Measurements from ENCODE around the gene FXYD1. TPM values are rescaled to one million over a fixed set of nuclear protein-coding genes. Genes with fewer than 3 reads are reported as not detected.

The FXYD1 gene
- total RNA-seq, 2 donors from 2014 or later: 1.6 to 9.1 TPM

DNA sequence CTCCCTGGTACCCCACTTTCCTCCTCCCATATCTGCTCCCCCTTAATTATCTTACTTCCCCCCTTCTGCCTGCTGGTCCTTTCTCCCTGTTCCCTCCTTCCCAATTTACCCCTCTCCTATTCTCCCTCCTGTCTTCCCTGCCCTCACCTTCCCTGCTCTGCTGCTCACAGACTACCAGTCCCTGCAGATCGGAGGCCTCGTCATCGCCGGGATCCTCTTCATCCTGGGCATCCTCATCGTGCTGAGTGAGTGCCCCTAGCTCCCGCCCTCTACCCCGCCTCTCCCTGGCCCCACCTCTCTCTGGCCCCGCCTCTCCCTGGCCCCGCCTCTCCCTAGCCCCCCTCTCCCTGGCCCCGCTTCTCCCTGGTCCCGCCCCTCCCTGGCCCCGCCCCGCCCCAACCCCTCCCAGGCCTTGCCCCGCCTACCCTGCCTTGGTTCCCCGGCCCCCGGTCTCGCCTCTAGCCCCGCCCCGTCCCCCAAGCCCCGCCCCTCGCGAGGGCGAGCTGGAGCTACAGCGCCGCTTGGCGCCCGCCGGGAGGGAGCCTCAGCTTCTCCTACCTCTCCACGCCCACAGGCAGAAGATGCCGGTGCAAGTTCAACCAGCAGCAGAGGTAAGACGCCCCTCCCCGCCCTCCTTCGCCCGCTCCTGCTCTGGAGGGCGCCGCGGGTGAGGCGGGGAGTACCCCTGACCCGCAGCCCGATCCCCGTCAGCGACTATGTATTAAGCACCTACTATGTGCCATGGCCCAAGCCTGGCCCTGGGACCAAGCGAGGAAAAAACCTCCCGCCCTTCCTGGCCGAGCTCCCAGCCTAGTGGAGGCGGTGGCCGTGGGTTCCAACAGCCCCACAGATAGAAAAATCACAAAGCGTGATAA, 2.6 kb downstream of the FXYD1 start:
- peak overlapping the region; percentile 41 to 72 (median 66) for H3K27ac ChIP-seq
- no peaks in the 10 kb centered on the region for H3K27me3 ChIP-seq
- no peaks in the 10 kb centered on the region for H3K9me3 ChIP-seq
- 1% methylated on average over 15 to 38 of the region's 48 CpGs for WGBS, 2 donors
- TF ChIP-seq, protein P1, sequence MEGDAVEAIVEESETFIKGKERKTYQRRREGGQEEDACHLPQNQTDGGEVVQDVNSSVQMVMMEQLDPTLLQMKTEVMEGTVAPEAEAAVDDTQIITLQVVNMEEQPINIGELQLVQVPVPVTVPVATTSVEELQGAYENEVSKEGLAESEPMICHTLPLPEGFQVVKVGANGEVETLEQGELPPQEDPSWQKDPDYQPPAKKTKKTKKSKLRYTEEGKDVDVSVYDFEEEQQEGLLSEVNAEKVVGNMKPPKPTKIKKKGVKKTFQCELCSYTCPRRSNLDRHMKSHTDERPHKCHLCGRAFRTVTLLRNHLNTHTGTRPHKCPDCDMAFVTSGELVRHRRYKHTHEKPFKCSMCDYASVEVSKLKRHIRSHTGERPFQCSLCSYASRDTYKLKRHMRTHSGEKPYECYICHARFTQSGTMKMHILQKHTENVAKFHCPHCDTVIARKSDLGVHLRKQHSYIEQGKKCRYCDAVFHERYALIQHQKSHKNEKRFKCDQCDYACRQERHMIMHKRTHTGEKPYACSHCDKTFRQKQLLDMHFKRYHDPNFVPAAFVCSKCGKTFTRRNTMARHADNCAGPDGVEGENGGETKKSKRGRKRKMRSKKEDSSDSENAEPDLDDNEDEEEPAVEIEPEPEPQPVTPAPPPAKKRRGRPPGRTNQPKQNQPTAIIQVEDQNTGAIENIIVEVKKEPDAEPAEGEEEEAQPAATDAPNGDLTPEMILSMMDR (IDR thresholded peaks at IDR 0.05): peak; percentile 18 to 54 (median 33)
- peak in 1 of 3 donors; percentile 13 for TF ChIP-seq POLR2A (IDR thresholded peaks at IDR 0.05)
- peaks cover 35% of the 10 kb centered on the region for H3K4me1 ChIP-seq
- peak; percentile 78 for ATAC-seq
- H3K36me3 ChIP-seq (replicated peaks in 1 of 2; ENCODE audit: insufficient read depth in 1 of 2, low read depth in 2 of 2): no peaks in the 10 kb centered on the region
- peak; percentile 92 to 94 (median 94) for DNase-seq
- H3K4me3 ChIP-seq: no peak overlapping the region
- intact Hi-C loops (cut with DNase I): loop anchor here (10.0 kb wide), 1 partner anchor 104 kb away; the partner anchor contains the start of gene LSR

- no peaks in the 10 kb centered on the region for H3K27me3 ChIP-seq
- no peaks in the 10 kb centered on the region for H3K9me3 ChIP-seq
- no peak overlapping the region for H3K4me3 ChIP-seq
- H3K36me3 ChIP-seq (replicated peaks in 1 of 2; ENCODE audit: insufficient read depth in 1 of 2, low read depth in 2 of 2): no peaks in the 10 kb centered on the region
- peaks cover 27% of the 10 kb centered on the region for H3K4me1 ChIP-seq
- 5 to 18% methylated on average over 18 to 21 of the region's 21 CpGs for WGBS, 2 donors
- H3K27ac ChIP-seq: peak overlapping the region; percentile 41 to 72 (median 61)
- intact Hi-C loops (cut with DNase I): loop anchor here (10.0 kb wide), 1 partner anchor 103 kb away; the partner anchor contains the start of gene LSR
- ATAC-seq (peak; percentile 8), DNase-seq (peak in 2 of 4 donors; percentile 30 to 36)
- TF ChIP-seq POLR2A (IDR thresholded peaks at IDR 0.05): peak in 2 of 3 donors; percentile 11 to 27
- TF ChIP-seq, protein P1 (IDR thresholded peaks at IDR 0.05): no peak
Measured at GRCh38 chr19:35141837-35142605, 3.4 kb downstream of the FXYD1 start.

DNA sequence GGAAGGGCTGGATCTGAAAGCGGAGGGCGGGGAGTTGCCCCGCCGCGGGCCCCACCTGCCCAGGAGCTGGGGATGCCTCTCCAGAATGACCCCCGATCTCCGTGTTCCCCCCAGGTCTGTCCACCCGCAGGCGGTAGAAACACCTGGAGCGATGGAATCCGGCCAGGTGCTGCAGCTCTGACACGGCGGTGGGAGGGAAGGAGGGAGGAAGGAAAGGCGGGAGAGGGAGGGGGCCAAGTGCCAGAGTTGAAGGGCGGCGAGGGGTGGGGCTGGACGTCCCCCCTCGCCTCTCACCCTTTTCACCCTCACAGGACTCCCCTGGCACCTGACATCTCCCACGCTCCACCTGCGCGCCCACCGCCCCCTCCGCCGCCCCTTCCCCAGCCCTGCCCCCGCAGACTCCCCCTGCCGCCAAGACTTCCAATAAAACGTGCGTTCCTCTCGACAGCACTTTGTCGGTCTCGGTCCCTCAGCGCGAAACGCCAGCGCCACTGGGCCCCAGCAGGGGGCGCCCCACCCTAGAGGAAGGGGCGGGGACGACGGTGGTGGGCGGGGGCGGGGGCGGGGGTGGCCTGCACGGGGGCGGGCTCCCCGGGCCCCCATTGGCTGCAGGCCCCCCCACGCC, 4.1 kb downstream of the FXYD1 start:
- no peak overlapping the region for H3K4me3 ChIP-seq
- H3K27me3 ChIP-seq: no peaks in the 10 kb centered on the region
- intact Hi-C loops (cut with DNase I): loop anchor here (10.0 kb wide), 1 partner anchor 102 kb away; the partner anchor contains the start of gene LSR
- DNase-seq: peak; percentile 75 to 87 (median 80)
- peak in 1 of 3 donors; percentile 5 for TF ChIP-seq POLR2A (IDR thresholded peaks at IDR 0.05)
- TF ChIP-seq, protein P1 (IDR thresholded peaks at IDR 0.05): peak in 5 of 7 experiments; percentile 32 to 75 (median 65)
- peak overlapping the region; percentile 41 to 72 (median 61) for H3K27ac ChIP-seq
- 1 to 2% methylated on average over 13 to 38 of the region's 46 CpGs for WGBS, 2 donors
- ATAC-seq: peak; percentile 38
- peaks cover 20% of the 10 kb centered on the region for H3K4me1 ChIP-seq
- H3K9me3 ChIP-seq: no peaks in the 10 kb centered on the region
- H3K36me3 ChIP-seq (replicated peaks in 1 of 2; ENCODE audit: insufficient read depth in 1 of 2, low read depth in 2 of 2): no peaks in the 10 kb centered on the region

DNA sequence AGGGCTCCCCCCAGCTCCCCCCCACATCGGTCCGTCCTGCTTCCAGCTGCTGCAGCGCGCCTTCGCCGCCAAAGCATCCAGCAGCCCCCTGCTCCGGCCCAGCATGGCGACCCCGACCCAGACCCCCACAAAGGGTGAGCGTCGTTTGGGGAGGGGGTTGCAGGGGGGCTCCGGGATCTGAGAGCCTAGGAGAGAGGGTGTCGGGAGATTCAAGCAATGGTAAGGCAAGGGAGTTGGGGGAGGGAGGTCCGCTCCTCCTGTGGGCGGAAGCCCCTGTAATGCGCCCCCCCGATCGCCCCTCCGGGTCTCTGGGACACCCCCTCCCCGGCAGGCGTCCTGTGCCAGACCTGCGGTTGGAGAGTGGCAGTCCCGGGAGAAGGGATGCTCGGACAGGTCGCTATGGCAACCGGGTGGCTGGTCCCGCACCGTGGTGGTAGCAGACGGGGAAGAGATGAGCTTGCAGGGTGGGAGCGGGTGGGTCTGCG, 4.6 kb downstream of the FXYD1 start, which contains the start of gene FXYD7:
TSS of gene FXYD7 (plus strand) at position 25 of the 485 bp plus-strand sequence. CDS start at position 104, 79 bp downstream.
- Histone ChIP-seq H3K4me1 (peaks cover 16% of the 10 kb centered on the region), H3K27ac (peak within 1 kb of the TSS; percentile 41 to 72 (median 61)), H3K4me3 (no peak within 1 kb of the TSS), H3K9me3 (no peaks in the 10 kb centered on the region), H3K27me3 (no peaks in the 10 kb centered on the region), H3K36me3 (replicated peaks in 1 of 2; ENCODE audit: insufficient read depth in 1 of 2, low read depth in 2 of 2) (no peaks in the 10 kb centered on the region)
- WGBS, 2 donors: 3 to 14% methylated on average over 6 to 29 of the region's 31 CpGs
- no peak for TF ChIP-seq POLR2A (IDR thresholded peaks at IDR 0.05)
- TF ChIP-seq, protein P1 (IDR thresholded peaks at IDR 0.05): no peak
- intact Hi-C loops (cut with DNase I): loop anchor here (10.0 kb wide), 1 partner anchor 102 kb away; the partner anchor contains the start of gene LSR
- no peak for DNase-seq
- no peak for ATAC-seq
